MCF 10A (cell line): ENCODE data around the gene LRBA. TPM values are rescaled to one million over a fixed set of nuclear protein-coding genes. Genes with fewer than 3 reads are reported as not detected.

Experiments used
- BruUV-seq: library from RNA; stranded (reverse); fragments of 400-500 nt; replicated peaks from 2 replicates; lab custom pipeline; 2021; lab: Mats Ljungman, UMichigan
- CTCF ChIA-PET: fragments of 300-600 bp; sonication (Branson Sonifier 250); formaldehyde crosslinking; extraction: SDS; loops from one replicate; lab custom pipeline; 2021; ENCODE audit warnings: antibody characterized with exemption, inconsistent platforms; lab: Yijun Ruan, JAX
- POLR2A ChIA-PET: fragments of 300-600, 350-650 bp; sonication (Branson Sonifier 250); formaldehyde crosslinking; extraction: SDS; loops from one replicate; lab custom pipeline; 2020; ENCODE audit warnings: antibody characterized with exemption, inconsistent platforms; lab: Yijun Ruan, JAX
- DNase-seq: peaks from one replicate; pipeline ENCODE4 v3.0.0-alpha.2; 2018; ENCODE audit not compliant: unreplicated experiment
- H3K27ac Mint-ChIP-seq: one replicate; pipeline ENCODE4 v1.8.0; 2022; ENCODE audit warnings: mild to moderate bottlenecking, low read depth, mixed read lengths; ENCODE audit not compliant: unreplicated experiment
- H3K27me3 Mint-ChIP-seq: one replicate; pipeline ENCODE4 v1.8.0; 2022; ENCODE audit warnings: mixed read lengths; ENCODE audit not compliant: insufficient read depth, unreplicated experiment
- H3K36me3 Mint-ChIP-seq: one replicate; pipeline ENCODE4 v1.8.0; 2022; ENCODE audit warnings: mild to moderate bottlenecking, moderate library complexity, mixed read lengths; ENCODE audit not compliant: insufficient read depth, unreplicated experiment
- H3K4me1 Mint-ChIP-seq: one replicate; pipeline ENCODE4 v1.8.0; 2022; ENCODE audit warnings: mixed read lengths; ENCODE audit not compliant: insufficient read depth, unreplicated experiment
- H3K4me3 Mint-ChIP-seq: one replicate; pipeline ENCODE4 v1.8.0; 2022; ENCODE audit warnings: mild to moderate bottlenecking, moderate library complexity, mixed read lengths; ENCODE audit not compliant: unreplicated experiment
- H3K9me3 Mint-ChIP-seq: one replicate; pipeline ENCODE4 v1.8.0; 2022; ENCODE audit warnings: mixed read lengths; ENCODE audit not compliant: unreplicated experiment
- CTCF ChIP-seq: fragments of 200-600 bp; IDR thresholded peaks from one replicate; pipeline ENCODE4 v1.8.0; 2022; ENCODE audit warnings: antibody characterized with exemption, mild to moderate bottlenecking; ENCODE audit not compliant: unreplicated experiment
- intact Hi-C: fragments of 100-400 bp; cut with micrococcal nuclease; formaldehyde crosslinking; loops from 2 replicates; pipeline ENCODE4 v1.14.1; 2022
- total RNA-seq: library from RNA; stranded (reverse); gene quantifications from 2 replicates; pipeline ENCODE4 v1.2.3, GENCODE V29; 2022

The LRBA gene
- total RNA-seq, 1 experiment from 2014 or later: 64.5 TPM

GRCh38 chr4:150586162-150586810 lies 428.8 kb downstream of the LRBA start:
- intact Hi-C loops: no loop called here
- Mint-ChIP-seq H3K27ac (no peak overlapping the region), H3K4me1 (no peaks in the 10 kb centered on the region), H3K36me3 (peaks cover 31% of the 10 kb centered on the region), H3K27me3 (no peaks in the 10 kb centered on the region), H3K9me3 (no peaks in the 10 kb centered on the region), H3K4me3 (no peak overlapping the region)
- no TSS peak for BruUV-seq
- DNase-seq: no peak
- CTCF ChIA-PET: no interaction called here
- TF ChIP-seq CTCF: no peak
- POLR2A ChIA-PET: no interaction called here

GRCh38 chr4:150585611-150586010 lies 429.5 kb downstream of the LRBA start:
- no TSS peak for BruUV-seq
- H3K27me3 Mint-ChIP-seq: no peaks in the 10 kb centered on the region
- no peak for TF ChIP-seq CTCF

GRCh38 chr4:150584111-150584915 lies 430.8 kb downstream of the LRBA start:
- H3K27me3 Mint-ChIP-seq: no peaks in the 10 kb centered on the region
- TF ChIP-seq CTCF: no peak
- ChIA-PET CTCF (no interaction called here), POLR2A (interaction anchor here (0.7 to 1.2 kb wide), 2 partner anchors 10 to 338 kb away, joined by 3 to 4 read pairs; no protein-coding TSS in a partner anchor)
- BruUV-seq: no TSS peak
- H3K4me1 Mint-ChIP-seq: no peaks in the 10 kb centered on the region
- H3K4me3 Mint-ChIP-seq: no peak overlapping the region
- H3K27ac Mint-ChIP-seq: no peak overlapping the region
- peaks cover 21% of the 10 kb centered on the region for H3K36me3 Mint-ChIP-seq
- no peak for DNase-seq
- intact Hi-C loops: no loop called here
- no peaks in the 10 kb centered on the region for H3K9me3 Mint-ChIP-seq

More at GRCh38 chr4:150585611-150586010, 429.5 kb downstream of the LRBA start:
- POLR2A ChIA-PET: interaction anchor here (1.2 kb wide), 1 partner anchor 11 kb away, joined by 3 read pairs; no protein-coding TSS in a partner anchor
- intact Hi-C loops: no loop called here
- no peaks in the 10 kb centered on the region for H3K4me1 Mint-ChIP-seq
- CTCF ChIA-PET: no interaction called here
- no peak overlapping the region for H3K4me3 Mint-ChIP-seq
- no peak overlapping the region for H3K27ac Mint-ChIP-seq
- H3K36me3 Mint-ChIP-seq: peaks cover 31% of the 10 kb centered on the region
- no peak for DNase-seq
- no peaks in the 10 kb centered on the region for H3K9me3 Mint-ChIP-seq
